Germinal center (tissue), 1 donor: ENCODE measurements around the gene PPP3CA.
"Not testable (repeated sequence)": the region's sequence is repeated elsewhere in the genome, so short reads cannot be mapped to it uniquely, and the experiment has no call there.

Experiments
- DNase-seq: peaks from one replicate; pipeline ENCODE4 v3.0.0; 2012; ENCODE audit warnings: mixed read lengths, low spot score

Gene PPP3CA

GRCh38 chr4:101211146-101211553 is 136.2 kb downstream of the PPP3CA start:
- no peak for DNase-seq

GRCh38 chr4:101210331-101210730 is 137.0 kb downstream of the PPP3CA start:
- no peak for DNase-seq

GRCh38 chr4:101208171-101208570 is 139.2 kb downstream of the PPP3CA start:
- no peak for DNase-seq

- no peak for DNase-seq
These were observed 141.4 kb downstream of the PPP3CA start for GRCh38 chr4:101205916-101206315.

GRCh38 chr4:101201421-101201820 is 145.9 kb downstream of the PPP3CA start:
- DNase-seq, result no peak

- DNase-seq, result no peak
These were observed 146.8 kb downstream of the PPP3CA start for GRCh38 chr4:101200561-101200960.

GRCh38 chr4:101199507-101200285 is 147.6 kb downstream of the PPP3CA start:
- DNase-seq, result no peak

GRCh38 chr4:101198682-101199339 is 148.5 kb downstream of the PPP3CA start:
- DNase-seq, result no peak

GRCh38 chr4:101197350-101197749 is 150.0 kb downstream of the PPP3CA start:
- no peak for DNase-seq

- DNase-seq, result no peak
These were observed 155.1 kb downstream of the PPP3CA start for GRCh38 chr4:101192244-101192643.

GRCh38 chr4:101191302-101192098 is 155.8 kb downstream of the PPP3CA start:
- DNase-seq, result no peak

GRCh38 chr4:101190751-101191150 is 156.6 kb downstream of the PPP3CA start:
- DNase-seq, result no peak

- DNase-seq, result no peak
These were observed 158.4 kb downstream of the PPP3CA start for GRCh38 chr4:101188906-101189305.

- no peak for DNase-seq
These were observed 159.5 kb downstream of the PPP3CA start for GRCh38 chr4:101187841-101188240.

GRCh38 chr4:101186567-101187184 is 160.7 kb downstream of the PPP3CA start:
- no peak for DNase-seq

- DNase-seq, result no peak
These were observed 162.7 kb downstream of the PPP3CA start for GRCh38 chr4:101184668-101185067.

- no peak for DNase-seq
These were observed 163.5 kb downstream of the PPP3CA start for GRCh38 chr4:101183666-101184373.

- no peak for DNase-seq
These were observed 164.1 kb downstream of the PPP3CA start for GRCh38 chr4:101183221-101183620.

- not testable (repeated sequence) for DNase-seq
These were observed 164.6 kb downstream of the PPP3CA start for GRCh38 chr4:101182688-101183087.

- DNase-seq, result no peak
These were observed 168.6 kb downstream of the PPP3CA start for GRCh38 chr4:101178731-101179130.

- no peak for DNase-seq
These were observed 170.2 kb downstream of the PPP3CA start for GRCh38 chr4:101177154-101177553.
